Thoracic aorta (tissue), 2 donors: ENCODE data around the gene ST6GALNAC3. TPM values are rescaled to one million over a fixed set of nuclear protein-coding genes. Genes with fewer than 3 reads are reported as not detected.

Source experiments
- ATAC-seq: fragments of 150-250 bp; one replicate; pipeline ENCODE4 v1.8.0; 2017; ENCODE audit warnings: low read depth; ENCODE audit not compliant: insufficient number of reproducible peaks, low FRiP score
- DNase-seq: peaks from one replicate; pipeline ENCODE4 v3.0.0-alpha.2; 2020; ENCODE audit warnings: low spot score
- H3K27ac ChIP-seq, 2 donors: fragments of 200-600 bp; sonication (generic); 1 replicate in 1 of 2; 2 replicates in 1 of 2; pipeline ENCODE4 v1.5.1; 2016; ENCODE audit warnings: mild to moderate bottlenecking in 2 of 2, moderate library complexity in 2 of 2
- H3K27me3 ChIP-seq: fragments of 200-600 bp; sonication (generic); replicated peaks from 2 replicates; pipeline ENCODE4 v1.6.0; 2016; ENCODE audit warnings: mild to moderate bottlenecking; ENCODE audit not compliant: insufficient read depth
- H3K36me3 ChIP-seq: fragments of 200-600 bp; sonication (generic); one replicate; pipeline ENCODE4 v1.5.1; 2016
- H3K4me1 ChIP-seq, 2 donors: fragments of 200-600 bp; sonication (generic); 1 replicate in 1 of 2; 2 replicates in 1 of 2; pipeline versions ENCODE4 v1.5.1 to v1.6.0; 2016; ENCODE audit warnings: low read depth in 2 of 2, mild to moderate bottlenecking in 1 of 2; ENCODE audit not compliant: control insufficient read depth in 1 of 2
- H3K4me3 ChIP-seq: fragments of 200-600 bp; sonication (generic); 2 replicates; pipeline ENCODE4 v1.5.1; 2016; ENCODE audit warnings: mild to moderate bottlenecking
- H3K9me3 ChIP-seq: fragments of 200-600 bp; sonication (generic); 2 replicates; pipeline ENCODE4 v1.5.1; 2016
- total RNA-seq, 2 donors: library from RNA; depleted of rRNA; stranded (reverse); fragments of >200 nt; gene quantifications; one replicate each; pipeline versions ENCODE4 v1.1.0 to v1.2.3, GENCODE V29; 2016
- TF ChIP-seq, protein P1 (sequence below): fragments of 200-600 bp; sonication (generic); IDR thresholded peaks from one replicate; pipeline ENCODE4 v1.5.1; 2019; ENCODE audit warnings: antibody characterized with exemption

Gene ST6GALNAC3
- total RNA-seq, 2 donors from 2014 or later: 1.4 to 9.5 TPM

- DNase-seq (no peak), ATAC-seq (no peak)
- H3K27me3 ChIP-seq: no peaks in the 10 kb centered on the region
- H3K27ac ChIP-seq: no peak overlapping the region
- no peak overlapping the region for H3K4me3 ChIP-seq
- H3K4me1 ChIP-seq: no peaks in the 10 kb centered on the region
- H3K9me3 ChIP-seq: no peaks in the 10 kb centered on the region
- no peaks in the 10 kb centered on the region for H3K36me3 ChIP-seq
- TF ChIP-seq, protein P1, sequence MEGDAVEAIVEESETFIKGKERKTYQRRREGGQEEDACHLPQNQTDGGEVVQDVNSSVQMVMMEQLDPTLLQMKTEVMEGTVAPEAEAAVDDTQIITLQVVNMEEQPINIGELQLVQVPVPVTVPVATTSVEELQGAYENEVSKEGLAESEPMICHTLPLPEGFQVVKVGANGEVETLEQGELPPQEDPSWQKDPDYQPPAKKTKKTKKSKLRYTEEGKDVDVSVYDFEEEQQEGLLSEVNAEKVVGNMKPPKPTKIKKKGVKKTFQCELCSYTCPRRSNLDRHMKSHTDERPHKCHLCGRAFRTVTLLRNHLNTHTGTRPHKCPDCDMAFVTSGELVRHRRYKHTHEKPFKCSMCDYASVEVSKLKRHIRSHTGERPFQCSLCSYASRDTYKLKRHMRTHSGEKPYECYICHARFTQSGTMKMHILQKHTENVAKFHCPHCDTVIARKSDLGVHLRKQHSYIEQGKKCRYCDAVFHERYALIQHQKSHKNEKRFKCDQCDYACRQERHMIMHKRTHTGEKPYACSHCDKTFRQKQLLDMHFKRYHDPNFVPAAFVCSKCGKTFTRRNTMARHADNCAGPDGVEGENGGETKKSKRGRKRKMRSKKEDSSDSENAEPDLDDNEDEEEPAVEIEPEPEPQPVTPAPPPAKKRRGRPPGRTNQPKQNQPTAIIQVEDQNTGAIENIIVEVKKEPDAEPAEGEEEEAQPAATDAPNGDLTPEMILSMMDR: no peak
Observed at GRCh38 chr1:76231320-76231719, 156.8 kb downstream of the ST6GALNAC3 start.

GRCh38 chr1:76232666-76233065 lies 158.1 kb downstream of the ST6GALNAC3 start:
- Histone ChIP-seq H3K9me3 (no peaks in the 10 kb centered on the region), H3K27me3 (no peaks in the 10 kb centered on the region), H3K27ac (no peak overlapping the region), H3K4me1 (no peaks in the 10 kb centered on the region), H3K4me3 (no peak overlapping the region), H3K36me3 (no peaks in the 10 kb centered on the region)
- ATAC-seq: no peak
- no peak for DNase-seq
- TF ChIP-seq, protein P1: no peak

- Histone ChIP-seq H3K27me3 (no peaks in the 10 kb centered on the region), H3K9me3 (no peaks in the 10 kb centered on the region), H3K36me3 (no peaks in the 10 kb centered on the region), H3K27ac (no peak overlapping the region), H3K4me3 (no peak overlapping the region), H3K4me1 (no peaks in the 10 kb centered on the region)
- ATAC-seq (no peak), DNase-seq (no peak)
- TF ChIP-seq, protein P1: no peak
Observed at GRCh38 chr1:76234061-76234460, 159.5 kb downstream of the ST6GALNAC3 start.

GRCh38 chr1:76237211-76237610 lies 162.7 kb downstream of the ST6GALNAC3 start:
- Histone ChIP-seq H3K27ac (no peak overlapping the region), H3K4me3 (no peak overlapping the region), H3K27me3 (no peaks in the 10 kb centered on the region), H3K9me3 (no peaks in the 10 kb centered on the region), H3K4me1 (peaks cover 0 to 6% of the 10 kb centered on the region in 2 donors), H3K36me3 (no peaks in the 10 kb centered on the region)
- ATAC-seq (no peak), DNase-seq (no peak)
- TF ChIP-seq, protein P1: no peak

DNA sequence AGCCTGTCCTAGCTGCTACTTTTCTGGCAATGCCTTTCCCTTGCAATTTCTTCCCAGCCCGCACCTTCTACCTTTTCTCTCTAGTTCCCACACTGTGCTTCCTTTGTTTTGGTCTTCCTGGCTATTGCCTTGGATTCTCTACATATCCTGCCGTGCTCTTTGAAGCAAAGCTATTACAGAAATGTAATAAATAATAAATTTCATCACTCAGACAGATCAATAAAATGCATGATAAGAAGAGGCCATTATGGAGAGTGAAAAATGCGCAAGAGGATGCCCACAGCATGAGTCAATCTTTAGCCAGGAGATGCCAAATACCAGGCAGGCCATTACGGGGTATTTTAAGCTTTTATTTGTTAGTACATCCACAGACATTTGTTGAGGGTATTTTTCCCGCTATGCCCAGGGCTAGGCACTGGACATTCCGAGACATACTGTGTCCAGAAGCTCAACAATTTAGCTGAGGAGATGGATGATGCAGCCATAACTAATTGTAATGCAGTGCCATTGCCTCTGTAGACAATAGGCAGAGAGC lies 163.6 kb downstream of the ST6GALNAC3 start:
- ATAC-seq (no peak), DNase-seq (no peak)
- TF ChIP-seq, protein P1: no peak
- Histone ChIP-seq H3K4me3 (no peak overlapping the region), H3K9me3 (no peaks in the 10 kb centered on the region), H3K36me3 (no peaks in the 10 kb centered on the region), H3K4me1 (peaks cover 0 to 6% of the 10 kb centered on the region in 2 donors), H3K27me3 (no peaks in the 10 kb centered on the region), H3K27ac (no peak overlapping the region)
